Right atrium auricular region (tissue), 2 donors: ENCODE data around the gene HOXC5. TPM values are rescaled to one million over a fixed set of nuclear protein-coding genes. Genes with fewer than 3 reads are reported as not detected.
A peak's percentile ranks its signal among the peaks of the same experiment; 100 is the strongest.

Experiments used
- DNase-seq: peaks from one replicate; pipeline ENCODE4 v3.0.0-alpha.2; 2019; ENCODE audit warnings: low spot score
- H3K27ac ChIP-seq, 2 donors: fragments of 200-600 bp; sonication (generic); 1 replicate in 1 of 2; 2 replicates in 1 of 2; pipeline ENCODE4 v1.5.1; 2016 to 2019
- H3K27me3 ChIP-seq, 2 donors: fragments of 200-600 bp; sonication (generic); one replicate each; pipeline versions ENCODE4 v1.5.1 to v1.6.0; 2017 to 2019
- H3K36me3 ChIP-seq: fragments of 200-600 bp; sonication (generic); one replicate; pipeline ENCODE4 v1.5.1; 2016
- H3K4me1 ChIP-seq, 2 donors: fragments of 200-600 bp; sonication (generic); one replicate each; pipeline versions ENCODE4 v1.5.1 to v1.6.0; 2017 to 2019
- H3K4me3 ChIP-seq, 2 donors: fragments of 200-600 bp; sonication (generic); 1 replicate in 1 of 2; 2 replicates in 1 of 2; pipeline ENCODE4 v1.5.1; 2017 to 2019; ENCODE audit warnings: mild to moderate bottlenecking in 1 of 2, moderate library complexity in 1 of 2
- H3K9me3 ChIP-seq, 2 donors: fragments of 200-600 bp; sonication (generic); one replicate each; pipeline ENCODE4 v1.5.1; 2019
- total RNA-seq, 2 donors: library from RNA; depleted of rRNA; stranded (reverse); fragments of >200 nt; gene quantifications; one replicate each; pipeline ENCODE4 v1.1.0, GENCODE V29; 2016
- TF ChIP-seq, protein P1 (sequence below), 2 donors: fragments of 200-600 bp; sonication (generic); IDR thresholded peaks; one replicate each; pipeline ENCODE4 v1.5.1; 2019; ENCODE audit warnings: antibody characterized with exemption in 2 of 2

The HOXC5 gene
- total RNA-seq, 2 donors from 2014 or later, result 0.33 TPM; not detected in 1

GRCh38 chr12:54012631-54013409 lies 20.0 kb upstream of the HOXC5 start:
- H3K36me3 ChIP-seq, result no peaks in the 10 kb centered on the region
- no peak overlapping the region for H3K27ac ChIP-seq
- peaks cover 42 to 75% of the 10 kb centered on the region in 2 donors for H3K27me3 ChIP-seq
- DNase-seq, result no peak
- H3K4me3 ChIP-seq, result no peak overlapping the region
- TF ChIP-seq, protein P1, sequence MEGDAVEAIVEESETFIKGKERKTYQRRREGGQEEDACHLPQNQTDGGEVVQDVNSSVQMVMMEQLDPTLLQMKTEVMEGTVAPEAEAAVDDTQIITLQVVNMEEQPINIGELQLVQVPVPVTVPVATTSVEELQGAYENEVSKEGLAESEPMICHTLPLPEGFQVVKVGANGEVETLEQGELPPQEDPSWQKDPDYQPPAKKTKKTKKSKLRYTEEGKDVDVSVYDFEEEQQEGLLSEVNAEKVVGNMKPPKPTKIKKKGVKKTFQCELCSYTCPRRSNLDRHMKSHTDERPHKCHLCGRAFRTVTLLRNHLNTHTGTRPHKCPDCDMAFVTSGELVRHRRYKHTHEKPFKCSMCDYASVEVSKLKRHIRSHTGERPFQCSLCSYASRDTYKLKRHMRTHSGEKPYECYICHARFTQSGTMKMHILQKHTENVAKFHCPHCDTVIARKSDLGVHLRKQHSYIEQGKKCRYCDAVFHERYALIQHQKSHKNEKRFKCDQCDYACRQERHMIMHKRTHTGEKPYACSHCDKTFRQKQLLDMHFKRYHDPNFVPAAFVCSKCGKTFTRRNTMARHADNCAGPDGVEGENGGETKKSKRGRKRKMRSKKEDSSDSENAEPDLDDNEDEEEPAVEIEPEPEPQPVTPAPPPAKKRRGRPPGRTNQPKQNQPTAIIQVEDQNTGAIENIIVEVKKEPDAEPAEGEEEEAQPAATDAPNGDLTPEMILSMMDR (IDR thresholded peaks at IDR 0.05), result no peak
- peaks cover 0 to 33% of the 10 kb centered on the region in 2 donors for H3K4me1 ChIP-seq
- H3K9me3 ChIP-seq, result no peaks in the 10 kb centered on the region

- Histone ChIP-seq H3K36me3 (no peaks in the 10 kb centered on the region), H3K4me1 (peaks cover 0 to 40% of the 10 kb centered on the region in 2 donors), H3K9me3 (no peaks in the 10 kb centered on the region), H3K27ac (no peak overlapping the region), H3K4me3 (no peak overlapping the region), H3K27me3 (peaks cover 33 to 66% of the 10 kb centered on the region in 2 donors)
- TF ChIP-seq, protein P1 (IDR thresholded peaks at IDR 0.05), result no peak
- no peak for DNase-seq
Measured at GRCh38 chr12:54014377-54015017, 18.4 kb upstream of the HOXC5 start.

DNA sequence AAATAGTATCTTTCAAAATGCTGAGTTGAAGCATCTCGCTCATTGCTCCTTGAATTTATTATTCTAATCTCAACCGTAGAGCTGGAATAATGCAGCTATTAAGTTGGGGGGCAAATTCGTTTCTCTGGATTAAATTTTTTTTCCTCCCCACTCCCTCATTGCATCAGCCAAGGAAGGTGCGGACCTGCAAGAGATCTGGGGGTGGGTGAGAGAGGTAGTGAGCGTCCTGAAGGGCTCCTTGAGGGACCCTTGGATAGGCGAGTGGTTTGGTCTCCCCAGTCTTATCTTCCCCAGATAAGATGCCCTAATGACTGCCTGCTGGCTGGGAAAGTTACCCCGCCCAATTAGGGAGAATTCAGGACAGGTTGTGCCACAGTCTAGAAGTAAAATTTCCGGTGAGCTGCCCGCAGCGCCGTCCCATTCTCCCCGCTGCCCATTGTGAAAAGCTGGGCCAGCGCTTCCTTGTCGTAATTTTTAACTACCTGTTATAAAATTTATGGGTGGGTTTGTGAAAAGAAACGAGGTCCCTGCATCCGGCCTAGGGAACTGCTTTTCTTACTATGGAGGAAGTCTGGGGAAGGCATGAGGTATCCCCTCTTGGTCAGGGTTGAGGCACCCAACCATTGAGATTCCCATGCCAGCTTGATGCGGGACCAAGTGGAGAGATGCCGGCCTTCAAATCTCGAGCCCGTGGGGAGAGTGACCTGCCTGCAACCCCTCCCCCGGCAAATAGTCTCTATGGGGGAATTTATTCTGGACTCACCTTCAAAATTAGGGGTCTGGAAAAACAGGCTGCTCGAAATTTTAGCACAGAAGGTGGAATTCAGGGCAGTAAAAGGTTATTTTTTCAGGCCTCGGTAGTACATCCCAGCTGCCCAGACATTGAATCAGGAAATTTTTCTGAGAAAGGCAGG lies 17.6 kb upstream of the HOXC5 start:
- no peak overlapping the region for H3K4me3 ChIP-seq
- no peaks in the 10 kb centered on the region for H3K36me3 ChIP-seq
- DNase-seq, result no peak
- H3K27me3 ChIP-seq, result peaks cover 26 to 58% of the 10 kb centered on the region in 2 donors
- TF ChIP-seq, protein P1 (IDR thresholded peaks at IDR 0.05), result no peak
- no peak overlapping the region for H3K27ac ChIP-seq
- peaks cover 0 to 45% of the 10 kb centered on the region in 2 donors for H3K4me1 ChIP-seq
- H3K9me3 ChIP-seq, result no peaks in the 10 kb centered on the region

DNA sequence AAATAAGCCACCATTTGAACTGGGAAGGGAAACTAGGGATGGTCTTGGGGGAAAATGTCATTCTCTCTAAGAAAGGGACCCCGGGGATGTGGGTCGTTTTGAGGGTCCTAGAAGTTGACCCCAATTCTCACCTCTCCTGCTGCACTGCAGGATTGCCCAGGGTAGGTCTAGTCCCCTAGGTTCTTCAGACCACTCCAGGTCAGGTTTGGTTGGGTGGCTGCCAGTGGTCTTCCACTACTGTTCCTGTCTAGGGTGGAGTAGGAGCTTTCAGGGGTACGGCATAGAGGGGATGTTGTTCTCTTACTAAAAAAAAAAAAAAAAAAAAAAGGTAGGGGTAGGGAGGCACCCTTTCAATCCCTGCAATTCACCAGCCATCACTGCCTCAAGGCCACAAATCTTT lies 16.8 kb upstream of the HOXC5 start:
- no peak for DNase-seq
- no peak overlapping the region for H3K27ac ChIP-seq
- H3K27me3 ChIP-seq, result peaks cover 26 to 53% of the 10 kb centered on the region in 2 donors
- no peaks in the 10 kb centered on the region for H3K9me3 ChIP-seq
- TF ChIP-seq, protein P1 (IDR thresholded peaks at IDR 0.05), result no peak
- peaks cover 0 to 47% of the 10 kb centered on the region in 2 donors for H3K4me1 ChIP-seq
- no peaks in the 10 kb centered on the region for H3K36me3 ChIP-seq
- H3K4me3 ChIP-seq, result no peak overlapping the region

DNA sequence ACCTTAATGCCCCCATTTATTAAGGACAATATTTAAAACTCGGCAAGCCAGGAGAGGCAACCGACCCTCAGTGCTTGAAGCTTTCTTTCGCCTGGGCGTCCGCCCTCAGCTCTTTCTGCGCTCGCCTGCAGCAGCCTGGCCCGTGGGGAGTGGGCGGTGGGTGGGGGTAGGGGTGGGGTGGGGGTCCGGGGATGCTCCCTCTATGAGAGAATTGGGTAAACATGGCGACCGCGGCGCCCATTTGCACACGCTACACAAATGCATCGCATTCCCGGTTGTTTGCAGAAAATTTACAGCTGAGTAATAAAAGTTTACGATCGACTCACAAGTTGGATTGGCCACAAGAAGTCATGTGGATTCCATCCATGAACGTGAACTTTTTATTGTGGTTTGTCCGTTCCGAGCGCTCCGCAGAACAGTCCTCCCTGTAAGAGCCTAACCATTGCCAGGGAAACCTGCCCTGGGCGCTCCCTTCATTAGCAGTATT lies 16.3 kb upstream of the HOXC5 start:
- Histone ChIP-seq H3K9me3 (no peaks in the 10 kb centered on the region), H3K36me3 (no peaks in the 10 kb centered on the region), H3K4me3 (peak overlapping the region in 1 of 2 donors; percentile 53), H3K4me1 (peaks cover 0 to 47% of the 10 kb centered on the region in 2 donors), H3K27me3 (peaks cover 24 to 48% of the 10 kb centered on the region in 2 donors), H3K27ac (no peak overlapping the region)
- DNase-seq, result no peak
- TF ChIP-seq, protein P1 (IDR thresholded peaks at IDR 0.05), result no peak
